ENCODE results near the gene KYAT1. TPM values are rescaled to one million over a fixed set of nuclear protein-coding genes. Genes with fewer than 3 reads are reported as not detected.

The KYAT1 gene
- total RNA-seq, 1 experiment from 2014 or later = 27.6 TPM

- CTCF ChIA-PET = interaction anchor here (0.5 kb wide), 1 partner anchor 192 kb away, joined by 3 read pairs; no protein-coding TSS in a partner anchor
Measured at GRCh38 chr9:128909859-128910258, 28.1 kb upstream of the KYAT1 start.

GRCh38 chr9:128908372-128908771 is 26.6 kb upstream of the KYAT1 start:
- Histone ChIP-seq H3K79me2 (ENCODE audit: low read depth) (peaks cover 33% of the 10 kb centered on the region), H3K36me3 (ENCODE audit: low read depth) (peaks cover 15% of the 10 kb centered on the region; the same call in 1 of the 2 replicates), H3K9me3 (ENCODE audit: insufficient read depth, low read depth) (no peaks in the 10 kb centered on the region), H3K4me1 (replicated peaks; ENCODE audit: insufficient read depth) (peaks cover 48% of the 10 kb centered on the region), H4K20me1 (ENCODE audit: insufficient read depth) (no peaks in the 10 kb centered on the region), H3K27me3 (ENCODE audit: insufficient read depth, low read depth) (no peaks in the 10 kb centered on the region), H3F3A (ENCODE audit: insufficient read depth, low read depth) (peaks cover 54% of the 10 kb centered on the region), H3K4me3 (no peak overlapping the region), H3K4me2 (no peak overlapping the region), H3K27ac (no peak overlapping the region), H3K9me2 (ENCODE audit: insufficient read depth) (no peaks in the 10 kb centered on the region), H2AFZ (no peak overlapping the region)
- CTCF ChIA-PET = interaction anchor here (0.8 kb wide), 1 partner anchor 120 kb away, joined by 7 read pairs; the partner anchor contains the start of gene SH3GLB2
- no TSS peak for BruUV-seq (replicated peaks)
- TF ChIP-seq EZH2 (IDR thresholded peaks at IDR 0.05; ENCODE audit: low read depth) (no peak), CTCF (conservative IDR thresholded peaks at IDR 0.05) (no peak)
- POLR2A ChIA-PET (ENCODE audit: unreplicated experiment) = no interaction called here
- DNase-seq = no peak
- intact Hi-C loops (cut with micrococcal nuclease; ENCODE audit: unreplicated experiment) = no loop called here

More at GRCh38 chr9:128909859-128910258, 28.1 kb upstream of the KYAT1 start:
- TF ChIP-seq EZH2 (IDR thresholded peaks at IDR 0.05; ENCODE audit: low read depth) (no peak), CTCF (conservative IDR thresholded peaks at IDR 0.05) (no peak)
- H3K9me3 ChIP-seq (ENCODE audit: insufficient read depth, low read depth) = no peaks in the 10 kb centered on the region
- no peak overlapping the region for H2AFZ ChIP-seq
- no peak overlapping the region for H3K4me3 ChIP-seq
- peaks cover 48% of the 10 kb centered on the region for H3K79me2 ChIP-seq (ENCODE audit: low read depth)
- H3K27me3 ChIP-seq (ENCODE audit: insufficient read depth, low read depth) = no peaks in the 10 kb centered on the region
- H3K36me3 ChIP-seq (ENCODE audit: low read depth) = peaks cover 15% of the 10 kb centered on the region; the same call in 1 of the 2 replicates
- no TSS peak for BruUV-seq (replicated peaks)
- peaks cover 44% of the 10 kb centered on the region for H3K4me1 ChIP-seq (replicated peaks; ENCODE audit: insufficient read depth)
- H3K27ac ChIP-seq = peak overlapping the region; percentile 96; the same call in 1 of the 2 replicates
- H3F3A ChIP-seq (ENCODE audit: insufficient read depth, low read depth) = peaks cover 39% of the 10 kb centered on the region
- no peak for DNase-seq
- no peak overlapping the region for H3K4me2 ChIP-seq
- no peaks in the 10 kb centered on the region for H4K20me1 ChIP-seq (ENCODE audit: insufficient read depth)
- POLR2A ChIA-PET (ENCODE audit: unreplicated experiment) = no interaction called here
- intact Hi-C loops (cut with micrococcal nuclease; ENCODE audit: unreplicated experiment) = loop anchor here (5.0 kb wide), 1 partner anchor 223 kb away; the partner anchor contains the start of gene SET
- no peaks in the 10 kb centered on the region for H3K9me2 ChIP-seq (ENCODE audit: insufficient read depth)

- no peak overlapping the region for H3K4me3 ChIP-seq
- no peaks in the 10 kb centered on the region for H4K20me1 ChIP-seq (ENCODE audit: insufficient read depth)
- H3K27ac ChIP-seq = no peak overlapping the region
- H3K27me3 ChIP-seq (ENCODE audit: insufficient read depth, low read depth) = no peaks in the 10 kb centered on the region
- peaks cover 15% of the 10 kb centered on the region; the same call in 1 of the 2 replicates for H3K36me3 ChIP-seq (ENCODE audit: low read depth)
- no peak for TF ChIP-seq EZH2 (IDR thresholded peaks at IDR 0.05; ENCODE audit: low read depth)
- TF ChIP-seq CTCF (conservative IDR thresholded peaks at IDR 0.05) = no peak
- POLR2A ChIA-PET (ENCODE audit: unreplicated experiment) = no interaction called here
- H3K4me1 ChIP-seq (replicated peaks; ENCODE audit: insufficient read depth) = peaks cover 50% of the 10 kb centered on the region
- H3K4me2 ChIP-seq = no peak overlapping the region
- peaks cover 24% of the 10 kb centered on the region for H3K79me2 ChIP-seq (ENCODE audit: low read depth)
- intact Hi-C loops (cut with micrococcal nuclease; ENCODE audit: unreplicated experiment) = no loop called here
- DNase-seq = no peak
- H3K9me3 ChIP-seq (ENCODE audit: insufficient read depth, low read depth) = no peaks in the 10 kb centered on the region
- no TSS peak for BruUV-seq (replicated peaks)
- no peak overlapping the region for H2AFZ ChIP-seq
- H3F3A ChIP-seq (ENCODE audit: insufficient read depth, low read depth) = peaks cover 58% of the 10 kb centered on the region
- CTCF ChIA-PET = interaction anchor here (0.7 kb wide), 1 partner anchor 29 kb away, joined by 5 read pairs; no protein-coding TSS in a partner anchor
- no peaks in the 10 kb centered on the region for H3K9me2 ChIP-seq (ENCODE audit: insufficient read depth)
Measured at GRCh38 chr9:128906741-128907140, 25.0 kb upstream of the KYAT1 start.

All from PC-9 (cell line).